Measurements from ENCODE around the gene PER2. TPM values are rescaled to one million over a fixed set of nuclear protein-coding genes. Genes with fewer than 3 reads are reported as not detected.

PER2 gene
- total RNA-seq, 1 donor from 2014 or later: 3.8 TPM

GRCh38 chr2:238302751-238303150, 14.3 kb upstream of the PER2 start:
- no peaks in the 10 kb centered on the region for H3K36me3 Mint-ChIP-seq (ENCODE audit: unreplicated experiment)
- H3K27ac Mint-ChIP-seq (ENCODE audit: unreplicated experiment): no peak overlapping the region
- peaks cover 3% of the 10 kb centered on the region for H3K27me3 Mint-ChIP-seq (ENCODE audit: unreplicated experiment)
- no peak for TF ChIP-seq CTCF (IDR thresholded peaks at IDR 0.05; ENCODE audit: partially characterized antibody, unreplicated experiment)
- no peak overlapping the region for H3K4me3 Mint-ChIP-seq (ENCODE audit: unreplicated experiment)
- H3K9me3 Mint-ChIP-seq (ENCODE audit: unreplicated experiment): no peaks in the 10 kb centered on the region
- no peaks in the 10 kb centered on the region for H3K4me1 Mint-ChIP-seq (ENCODE audit: low read depth, unreplicated experiment)
- DNase-seq: no peak

- H3K27ac Mint-ChIP-seq (ENCODE audit: unreplicated experiment): no peak overlapping the region
- DNase-seq: no peak
- peaks cover 6% of the 10 kb centered on the region for H3K27me3 Mint-ChIP-seq (ENCODE audit: unreplicated experiment)
- no peaks in the 10 kb centered on the region for H3K9me3 Mint-ChIP-seq (ENCODE audit: unreplicated experiment)
- no peak overlapping the region for H3K4me3 Mint-ChIP-seq (ENCODE audit: unreplicated experiment)
- no peaks in the 10 kb centered on the region for H3K36me3 Mint-ChIP-seq (ENCODE audit: unreplicated experiment)
- TF ChIP-seq CTCF (IDR thresholded peaks at IDR 0.05; ENCODE audit: partially characterized antibody, unreplicated experiment): no peak
- no peaks in the 10 kb centered on the region for H3K4me1 Mint-ChIP-seq (ENCODE audit: low read depth, unreplicated experiment)
These were observed 13.7 kb upstream of the PER2 start for GRCh38 chr2:238302087-238302486.

- H3K4me1 Mint-ChIP-seq (ENCODE audit: low read depth, unreplicated experiment): no peaks in the 10 kb centered on the region
- H3K4me3 Mint-ChIP-seq (ENCODE audit: unreplicated experiment): no peak overlapping the region
- H3K36me3 Mint-ChIP-seq (ENCODE audit: unreplicated experiment): peaks cover 5% of the 10 kb centered on the region
- no peak overlapping the region for H3K27ac Mint-ChIP-seq (ENCODE audit: unreplicated experiment)
- no peak for DNase-seq
- peaks cover 11% of the 10 kb centered on the region for H3K27me3 Mint-ChIP-seq (ENCODE audit: unreplicated experiment)
- H3K9me3 Mint-ChIP-seq (ENCODE audit: unreplicated experiment): no peaks in the 10 kb centered on the region
- TF ChIP-seq CTCF (IDR thresholded peaks at IDR 0.05; ENCODE audit: partially characterized antibody, unreplicated experiment): no peak
These were observed 11.4 kb upstream of the PER2 start for GRCh38 chr2:238299803-238300202.

GRCh38 chr2:238296638-238297457, 8.4 kb upstream of the PER2 start:
- H3K36me3 Mint-ChIP-seq (ENCODE audit: unreplicated experiment): peaks cover 5% of the 10 kb centered on the region
- H3K27me3 Mint-ChIP-seq (ENCODE audit: unreplicated experiment): peaks cover 11% of the 10 kb centered on the region
- no peak overlapping the region for H3K4me3 Mint-ChIP-seq (ENCODE audit: unreplicated experiment)
- no peaks in the 10 kb centered on the region for H3K4me1 Mint-ChIP-seq (ENCODE audit: low read depth, unreplicated experiment)
- DNase-seq: no peak
- H3K9me3 Mint-ChIP-seq (ENCODE audit: unreplicated experiment): no peaks in the 10 kb centered on the region
- no peak overlapping the region for H3K27ac Mint-ChIP-seq (ENCODE audit: unreplicated experiment)
- no peak for TF ChIP-seq CTCF (IDR thresholded peaks at IDR 0.05; ENCODE audit: partially characterized antibody, unreplicated experiment)
